MM.1S (cell line): Measurements from ENCODE around the gene GSTT2B.
"Not testable (repeated sequence)": the region's sequence is repeated elsewhere in the genome, so short reads cannot be mapped to it uniquely, and the experiment has no call there.

Experiments used
- DNase-seq: peaks from one replicate; pipeline ENCODE4 v3.0.0-alpha.2; 2015
- H2AFZ ChIP-seq: fragments of 300-600 bp; sonication (generic); 2 replicates; pipeline ENCODE4 v1.6.0; 2016; ENCODE audit warnings: antibody characterized with exemption, low read length
- H3F3A ChIP-seq: fragments of 300-600 bp; sonication (generic); 2 replicates; pipeline ENCODE4 v1.6.1; 2016; ENCODE audit warnings: mild to moderate bottlenecking, antibody characterized with exemption, low read length, moderate library complexity, mixed read lengths; ENCODE audit not compliant: insufficient read depth
- H3K27ac ChIP-seq: fragments of 300-600 bp; sonication (generic); 2 replicates; pipeline ENCODE4 v1.5.1; 2016; ENCODE audit warnings: mild to moderate bottlenecking, low read length
- H3K27me3 ChIP-seq: fragments of 300-600 bp; sonication (generic); replicated peaks from 2 replicates; pipeline ENCODE4 v1.6.0; 2016; ENCODE audit warnings: low read length; ENCODE audit not compliant: insufficient read depth
- H3K36me3 ChIP-seq: fragments of 300-600 bp; sonication (generic); replicated peaks from 2 replicates; pipeline ENCODE4 v1.6.1; 2016; ENCODE audit warnings: mild to moderate bottlenecking, low read length, mixed read lengths; ENCODE audit not compliant: insufficient read depth
- H3K4me1 ChIP-seq: fragments of 300-600 bp; sonication (generic); 2 replicates; pipeline ENCODE4 v1.6.1; 2016; ENCODE audit warnings: low read length, mixed read lengths
- H3K4me2 ChIP-seq: fragments of 300-600 bp; sonication (generic); 2 replicates; pipeline ENCODE4 v1.6.0; 2016; ENCODE audit warnings: low read depth, low read length
- H3K4me3 ChIP-seq: fragments of 300-600 bp; sonication (generic); 2 replicates; pipeline ENCODE4 v1.5.1; 2016; ENCODE audit warnings: low read length, mixed read lengths
- H3K79me2 ChIP-seq: fragments of 300-600 bp; sonication (generic); 2 replicates; pipeline ENCODE4 v1.6.1; 2016; ENCODE audit warnings: mixed run types, low read length, mixed read lengths
- H3K9ac ChIP-seq: fragments of 300-600 bp; sonication (generic); 2 replicates; pipeline ENCODE4 v1.6.1; 2016; ENCODE audit warnings: low read length, mixed read lengths
- H3K9me2 ChIP-seq: fragments of 300-600 bp; sonication (generic); replicated peaks from 2 replicates; pipeline ENCODE4 v1.6.1; 2016; ENCODE audit warnings: mild to moderate bottlenecking, low read length, mixed read lengths; ENCODE audit not compliant: insufficient read depth
- H3K9me3 ChIP-seq: fragments of 300-600 bp; sonication (generic); replicated peaks from 2 replicates; pipeline ENCODE4 v1.6.1; 2016; ENCODE audit warnings: mild to moderate bottlenecking, low read length, mixed read lengths; ENCODE audit not compliant: insufficient read depth
- H4K20me1 ChIP-seq: fragments of 300-600 bp; sonication (generic); 2 replicates; pipeline ENCODE4 v1.6.1; 2016; ENCODE audit warnings: mild to moderate bottlenecking, low read length, moderate library complexity, mixed read lengths; ENCODE audit not compliant: insufficient read depth
- CTCF ChIP-seq: fragments of 300-600 bp; sonication (generic); IDR thresholded peaks from 2 replicates; pipeline ENCODE4 v1.5.1; 2016; ENCODE audit warnings: antibody characterized with exemption, low read length, mixed read lengths
- EZH2 ChIP-seq: fragments of 300-600 bp; sonication (generic); optimal IDR thresholded peaks from 2 replicates; pipeline ENCODE3; 2017; ENCODE audit warnings: low read depth, mild to moderate bottlenecking, antibody characterized with exemption, low read length, mixed read lengths
- EZH2phosphoT487 ChIP-seq: fragments of 300-600 bp; sonication (generic); IDR thresholded peaks from 2 replicates; pipeline ENCODE4 v1.6.1; 2018; ENCODE audit warnings: antibody characterized with exemption, low read length

GSTT2B gene

GRCh38 chr22:23997092-23997491, 36.1 kb upstream of the GSTT2B start:
- H3K27me3 ChIP-seq: no peaks in the 10 kb centered on the region
- no peak overlapping the region for H3K4me2 ChIP-seq
- no peak for TF ChIP-seq EZH2
- TF ChIP-seq EZH2phosphoT487: no peak
- TF ChIP-seq CTCF: no peak
- no peak overlapping the region for H3K9ac ChIP-seq
- H3F3A ChIP-seq: no peaks in the 10 kb centered on the region
- no peaks in the 10 kb centered on the region for H4K20me1 ChIP-seq
- no peaks in the 10 kb centered on the region for H3K4me1 ChIP-seq
- no peaks in the 10 kb centered on the region for H3K79me2 ChIP-seq
- DNase-seq: no peak
- no peaks in the 10 kb centered on the region for H3K9me3 ChIP-seq
- H3K4me3 ChIP-seq: no peak overlapping the region
- H2AFZ ChIP-seq: no peak overlapping the region
- no peak overlapping the region for H3K27ac ChIP-seq
- H3K9me2 ChIP-seq: no peaks in the 10 kb centered on the region
- no peaks in the 10 kb centered on the region for H3K36me3 ChIP-seq

GRCh38 chr22:23993581-23994177, 32.7 kb upstream of the GSTT2B start:
- not testable (repeated sequence) for H3K9me3 ChIP-seq, H3K4me2 ChIP-seq, H4K20me1 ChIP-seq, H3K79me2 ChIP-seq, H3K9ac ChIP-seq, DNase-seq, H2AFZ ChIP-seq, H3K27ac ChIP-seq, H3K4me1 ChIP-seq, H3K9me2 ChIP-seq, H3K4me3 ChIP-seq, H3F3A ChIP-seq, H3K36me3 ChIP-seq, H3K27me3 ChIP-seq

GRCh38 chr22:23993080-23993479, 32.1 kb upstream of the GSTT2B start:
- not testable (repeated sequence) for H3K27ac ChIP-seq, H3K36me3 ChIP-seq, H3K4me1 ChIP-seq, H3K9me2 ChIP-seq, H3K9ac ChIP-seq, H2AFZ ChIP-seq, H3K27me3 ChIP-seq, H4K20me1 ChIP-seq, H3K9me3 ChIP-seq, H3K79me2 ChIP-seq, H3F3A ChIP-seq, DNase-seq, H3K4me3 ChIP-seq, H3K4me2 ChIP-seq

- H3K9ac ChIP-seq, H2AFZ ChIP-seq, DNase-seq: not testable (repeated sequence)
Measured at GRCh38 chr22:23989583-23990244, 28.7 kb upstream of the GSTT2B start.

GRCh38 chr22:23986538-23987178, 25.7 kb upstream of the GSTT2B start:
- not testable (repeated sequence) for H3F3A ChIP-seq, H3K4me1 ChIP-seq, DNase-seq, H3K27me3 ChIP-seq, H3K9me2 ChIP-seq, H3K4me3 ChIP-seq, H3K9me3 ChIP-seq, H3K27ac ChIP-seq, H3K36me3 ChIP-seq, H3K9ac ChIP-seq, H4K20me1 ChIP-seq, H3K79me2 ChIP-seq, H3K4me2 ChIP-seq, H2AFZ ChIP-seq

More at GRCh38 chr22:23989583-23990244, 28.7 kb upstream of the GSTT2B start:
- H3K9me3 ChIP-seq, H3K36me3 ChIP-seq, H3K4me3 ChIP-seq, H3F3A ChIP-seq, H3K9me2 ChIP-seq, H3K4me2 ChIP-seq, H4K20me1 ChIP-seq, H3K79me2 ChIP-seq, H3K27ac ChIP-seq, H3K4me1 ChIP-seq, H3K27me3 ChIP-seq: not testable (repeated sequence)

GRCh38 chr22:23986089-23986488, 25.1 kb upstream of the GSTT2B start:
- not testable (repeated sequence) for H3K9ac ChIP-seq, H3K79me2 ChIP-seq, H3F3A ChIP-seq, H3K4me1 ChIP-seq, H2AFZ ChIP-seq, H3K36me3 ChIP-seq, H3K27ac ChIP-seq, H4K20me1 ChIP-seq, H3K4me3 ChIP-seq, H3K9me3 ChIP-seq, H3K4me2 ChIP-seq, DNase-seq, H3K9me2 ChIP-seq, H3K27me3 ChIP-seq
